HCT116 (cell line): ENCODE data around the gene PDE4D.

Source experiments
- CTCF ChIP-seq, 3 experiments: fragments of 200-600 bp in 1 of 3; sonication (generic) in 1 of 3; IDR thresholded peaks in 2 of 3; conservative IDR thresholded peaks in 1 of 3; 2 replicates each; pipeline ENCODE4 v1.5.1; 2012 to 2017; ENCODE audit warnings: low read depth in 2 of 3, low read length in 2 of 3, antibody characterized with exemption in 1 of 3, borderline replicate concordance in 1 of 3, control low read depth in 1 of 3, mild to moderate bottlenecking in 1 of 3, mixed read lengths in 1 of 3, mixed run types in 1 of 3, moderate library complexity in 1 of 3; ENCODE audit not compliant: insufficient read depth in 1 of 3
- EZH2 ChIP-seq: fragments of 200-600 bp; sonication (generic); IDR thresholded peaks from 2 replicates; pipeline ENCODE4 v1.6.1; 2017; ENCODE audit warnings: antibody characterized with exemption, mixed run types
- POLR2A ChIP-seq: IDR thresholded peaks from 2 replicates; pipeline ENCODE4 v1.7.0; 2011; ENCODE audit warnings: borderline replicate concordance; ENCODE audit not compliant: insufficient read depth, insufficient read length; ENCODE audit errors: extremely low read depth
- POLR2AphosphoS5 ChIP-seq: IDR thresholded peaks from 2 replicates; pipeline ENCODE4 v1.6.1; 2011; ENCODE audit warnings: mild to moderate bottlenecking, low read depth, low read length, moderate library complexity
- SIN3A ChIP-seq: IDR thresholded peaks from 2 replicates; pipeline ENCODE4 v1.6.1; 2012; ENCODE audit warnings: low read depth

GRCh38 chr5:59560553-59560952, 333.0 kb downstream of the PDE4D start:
- no peak for TF ChIP-seq CTCF (IDR thresholded peaks at IDR 0.05 in 2 of 3, conservative IDR thresholded peaks at IDR 0.05 in 1 of 3; ENCODE audit: borderline replicate concordance in 1 of 3, insufficient read depth in 1 of 3, low read depth in 2 of 3, low read length in 2 of 3)
- TF ChIP-seq SIN3A: no peak
- TF ChIP-seq POLR2AphosphoS5: no peak
- no peak for TF ChIP-seq EZH2
- no peak for TF ChIP-seq POLR2A
